H4 (cell line): ENCODE results near the gene IRX4. TPM values are rescaled to one million over a fixed set of nuclear protein-coding genes. Genes with fewer than 3 reads are reported as not detected.

Experiments used
- DNase-seq: peaks from one replicate; pipeline ENCODE4 v3.0.0-alpha.2; 2015; ENCODE audit warnings: low spot score
- total RNA-seq: library from RNA; depleted of rRNA; stranded (reverse); fragments of >200 nt; shearing (Covaris generic); gene quantifications from 2 replicates; pipeline ENCODE4 v1.2.3, GENCODE V29; 2014

IRX4 gene
- total RNA-seq, 1 experiment from 2014 or later = not detected

GRCh38 chr5:1913578-1913977 lies 30.9 kb upstream of the IRX4 start:
- no peak for DNase-seq

GRCh38 chr5:1912951-1913565 lies 30.3 kb upstream of the IRX4 start:
- DNase-seq = no peak

- DNase-seq = no peak
Measured at GRCh38 chr5:1911773-1912235, 29.1 kb upstream of the IRX4 start.

GRCh38 chr5:1910861-1911772 lies 28.4 kb upstream of the IRX4 start:
- DNase-seq = no peak

GRCh38 chr5:1910081-1910760 lies 27.5 kb upstream of the IRX4 start:
- no peak for DNase-seq

GRCh38 chr5:1909346-1909985 lies 26.7 kb upstream of the IRX4 start:
- DNase-seq = no peak

- DNase-seq = no peak
Measured at GRCh38 chr5:1908931-1909330, 26.2 kb upstream of the IRX4 start.

GRCh38 chr5:1907616-1908015 lies 24.9 kb upstream of the IRX4 start:
- DNase-seq = no peak

- DNase-seq = no peak
Measured at GRCh38 chr5:1905108-1905507, 22.4 kb upstream of the IRX4 start.

- DNase-seq = no peak
Measured at GRCh38 chr5:1901983-1902382, 19.3 kb upstream of the IRX4 start.

GRCh38 chr5:1901061-1901460 lies 18.3 kb upstream of the IRX4 start:
- no peak for DNase-seq

- no peak for DNase-seq
Measured at GRCh38 chr5:1899201-1899600, 16.5 kb upstream of the IRX4 start.

GRCh38 chr5:1897816-1898450 lies 15.2 kb upstream of the IRX4 start:
- no peak for DNase-seq

- DNase-seq = no peak
Measured at GRCh38 chr5:1897386-1897785, 14.7 kb upstream of the IRX4 start.

- DNase-seq = no peak
Measured at GRCh38 chr5:1896602-1897376, 14.1 kb upstream of the IRX4 start.

GRCh38 chr5:1895739-1896420 lies 13.2 kb upstream of the IRX4 start:
- DNase-seq = no peak

GRCh38 chr5:1894243-1894642 lies 11.5 kb upstream of the IRX4 start:
- no peak for DNase-seq

GRCh38 chr5:1893754-1894153 lies 11.0 kb upstream of the IRX4 start:
- DNase-seq = no peak

- DNase-seq = no peak
Measured at GRCh38 chr5:1892685-1893445, 10.1 kb upstream of the IRX4 start.
